Trophoblast cell (in vitro differentiated cells and primary cell): ENCODE data around the gene CEP131.

Experiments
- DNase-seq, 2 donors: peaks; one replicate each; pipeline ENCODE4 v3.0.0-alpha.2; 2016
- H2AFZ ChIP-seq: 2 replicates; pipeline ENCODE4 v1.6.1; 2013; ENCODE audit warnings: low read length, moderate library complexity, mild to moderate bottlenecking; ENCODE audit not compliant: insufficient read depth, poor library complexity
- H2AK5ac ChIP-seq: 2 replicates; pipeline ENCODE4 v1.6.1; 2013; ENCODE audit warnings: mild to moderate bottlenecking, low read length
- H2BK120ac ChIP-seq: 2 replicates; pipeline ENCODE4 v1.6.1; 2013; ENCODE audit warnings: low read length, mild to moderate bottlenecking, moderate library complexity; ENCODE audit not compliant: insufficient read depth, poor library complexity
- H2BK12ac ChIP-seq: 2 replicates; pipeline ENCODE4 v1.6.1; 2013; ENCODE audit warnings: mild to moderate bottlenecking, low read length, moderate library complexity
- H2BK5ac ChIP-seq: 2 replicates; pipeline ENCODE4 v1.6.1; 2013; ENCODE audit warnings: low read length, low read depth, moderate library complexity, mild to moderate bottlenecking; ENCODE audit not compliant: poor library complexity
- H3K14ac ChIP-seq: 2 replicates; pipeline ENCODE4 v1.6.1; 2013; ENCODE audit warnings: mild to moderate bottlenecking, low read length
- H3K18ac ChIP-seq: 2 replicates; pipeline ENCODE4 v1.6.1; 2013; ENCODE audit warnings: mild to moderate bottlenecking, low read length
- H3K23ac ChIP-seq: 2 replicates; pipeline ENCODE4 v1.6.1; 2013; ENCODE audit warnings: low read length
- H3K27ac ChIP-seq: 2 replicates; pipeline ENCODE4 v1.5.1; 2013; ENCODE audit warnings: low read depth, mild to moderate bottlenecking, inconsistent platforms, low read length, moderate library complexity
- H3K27me3 ChIP-seq: 2 replicates; pipeline ENCODE4 v1.6.1; 2013; ENCODE audit warnings: inconsistent platforms, mild to moderate bottlenecking, low read length, moderate library complexity; ENCODE audit not compliant: insufficient read depth
- H3K36me3 ChIP-seq, 2 experiments: 1 replicate in 1 of 2; 2 replicates in 1 of 2; pipeline ENCODE4 v1.6.1; 2013; ENCODE audit warnings: low read length in 2 of 2, mild to moderate bottlenecking in 2 of 2, moderate library complexity in 1 of 2; ENCODE audit not compliant: insufficient read depth in 2 of 2, control insufficient read depth in 1 of 2
- H3K4ac ChIP-seq: 2 replicates; pipeline ENCODE4 v1.6.1; 2013; ENCODE audit warnings: low read depth, mild to moderate bottlenecking, low read length, moderate library complexity
- H3K4me1 ChIP-seq, 2 experiments: 1 replicate in 1 of 2; 2 replicates in 1 of 2; pipeline ENCODE4 v1.6.1; 2013; ENCODE audit warnings: low read length in 2 of 2, mild to moderate bottlenecking in 2 of 2, moderate library complexity in 1 of 2; ENCODE audit not compliant: insufficient read depth in 2 of 2, control insufficient read depth in 1 of 2
- H3K4me2 ChIP-seq: 2 replicates; pipeline ENCODE4 v1.6.1; 2013; ENCODE audit warnings: inconsistent platforms, mild to moderate bottlenecking, low read length, moderate library complexity
- H3K4me3 ChIP-seq: 2 replicates; pipeline ENCODE4 v1.5.1; 2013; ENCODE audit warnings: mild to moderate bottlenecking, low read depth, low read length, inconsistent platforms
- H3K79me1 ChIP-seq: one replicate; pipeline ENCODE4 v1.6.1; 2013; ENCODE audit warnings: low read length
- H3K79me2 ChIP-seq: 2 replicates; pipeline ENCODE4 v1.6.1; 2013; ENCODE audit warnings: low read length, mild to moderate bottlenecking; ENCODE audit not compliant: control insufficient read depth, insufficient read depth, poor library complexity
- H3K9ac ChIP-seq: 2 replicates; pipeline ENCODE4 v1.6.1; 2013; ENCODE audit warnings: mild to moderate bottlenecking, low read length
- H3K9me3 ChIP-seq: 2 replicates; pipeline ENCODE4 v1.6.1; 2013; ENCODE audit warnings: low read depth, mild to moderate bottlenecking, control low read depth, inconsistent platforms, low read length; ENCODE audit not compliant: insufficient read depth
- H4K12ac ChIP-seq: 2 replicates; pipeline ENCODE4 v1.6.1; 2013; ENCODE audit warnings: low read depth, mild to moderate bottlenecking, low read length, moderate library complexity
- H4K8ac ChIP-seq: 2 replicates; pipeline ENCODE4 v1.6.1; 2013; ENCODE audit warnings: low read depth, mild to moderate bottlenecking, low read length, moderate library complexity
- H4K91ac ChIP-seq: one replicate; pipeline ENCODE4 v1.6.1; 2013; ENCODE audit warnings: low read depth, mild to moderate bottlenecking, low read length, moderate library complexity
- WGBS: extraction: QIAGEN DNeasy Blood & Tissue Kit; methylation state at CpG from one replicate; pipeline ENCODE4 v1.1.7; 2013; ENCODE audit warnings: missing lambda C conversion rate; ENCODE audit not compliant: insufficient read length, insufficient coverage; ENCODE audit errors: extremely low coverage; 5-methylcytosine and 5-hydroxymethylcytosine counted together

Gene CEP131

GRCh38 chr17:81206657-81207056, 16.1 kb downstream of the CEP131 start:
- Histone ChIP-seq H3K4ac (no peak overlapping the region), H2AK5ac (no peak overlapping the region), H4K12ac (no peak overlapping the region), H2BK120ac (no peak overlapping the region), H3K79me2 (no peaks in the 10 kb centered on the region), H3K4me3 (peak overlapping the region; percentile 5), H2AFZ (no peak overlapping the region), H3K9me3 (peaks cover 4% of the 10 kb centered on the region), H3K27ac (no peak overlapping the region), H3K23ac (no peak overlapping the region), H3K9ac (no peak overlapping the region), H3K18ac (no peak overlapping the region), H3K27me3 (no peaks in the 10 kb centered on the region), H3K14ac (no peak overlapping the region), H2BK5ac (no peak overlapping the region), H3K4me2 (no peak overlapping the region), H3K4me1 (no peaks in the 10 kb centered on the region), H4K91ac (no peak overlapping the region), H3K79me1 (no peaks in the 10 kb centered on the region), H2BK12ac (no peak overlapping the region), H3K36me3 (peaks cover 7 to 19% of the 10 kb centered on the region in 2 experiments), H4K8ac (no peak overlapping the region)
- no CpG with 5 or more reads among the region's 12 CpGs for WGBS
- no peak for DNase-seq

GRCh38 chr17:81206166-81206565, 16.6 kb downstream of the CEP131 start:
- no CpG with 5 or more reads among the region's 4 CpGs for WGBS
- no peaks in the 10 kb centered on the region for H3K79me2 ChIP-seq
- H3K9ac ChIP-seq, result no peak overlapping the region
- no peak overlapping the region for H2BK12ac ChIP-seq
- H2BK120ac ChIP-seq, result no peak overlapping the region
- no peak overlapping the region for H3K23ac ChIP-seq
- H2AFZ ChIP-seq, result no peak overlapping the region
- no peak for DNase-seq
- H3K14ac ChIP-seq, result no peak overlapping the region
- H4K12ac ChIP-seq, result no peak overlapping the region
- H3K18ac ChIP-seq, result no peak overlapping the region
- H3K27me3 ChIP-seq, result no peaks in the 10 kb centered on the region
- no peak overlapping the region for H3K27ac ChIP-seq
- no peak overlapping the region for H4K8ac ChIP-seq
- no peak overlapping the region for H2AK5ac ChIP-seq
- no peak overlapping the region for H3K4me2 ChIP-seq
- no peaks in the 10 kb centered on the region for H3K79me1 ChIP-seq
- peaks cover 4% of the 10 kb centered on the region for H3K9me3 ChIP-seq
- no peak overlapping the region for H4K91ac ChIP-seq
- no peak overlapping the region for H3K4me3 ChIP-seq
- peaks cover 7 to 19% of the 10 kb centered on the region in 2 experiments for H3K36me3 ChIP-seq
- no peaks in the 10 kb centered on the region for H3K4me1 ChIP-seq
- no peak overlapping the region for H3K4ac ChIP-seq
- no peak overlapping the region for H2BK5ac ChIP-seq

GRCh38 chr17:81204578-81204977, 18.2 kb downstream of the CEP131 start:
- Histone ChIP-seq H3K4ac (no peak overlapping the region), H3K14ac (no peak overlapping the region), H3K27me3 (no peaks in the 10 kb centered on the region), H3K4me3 (no peak overlapping the region), H3K79me1 (no peaks in the 10 kb centered on the region), H3K23ac (no peak overlapping the region), H3K4me2 (no peak overlapping the region), H3K36me3 (peaks cover 11 to 22% of the 10 kb centered on the region in 2 experiments), H4K8ac (no peak overlapping the region), H3K9ac (no peak overlapping the region), H3K27ac (no peak overlapping the region), H2BK120ac (no peak overlapping the region), H3K18ac (no peak overlapping the region), H3K79me2 (no peaks in the 10 kb centered on the region), H4K12ac (no peak overlapping the region), H2AK5ac (no peak overlapping the region), H2AFZ (no peak overlapping the region), H2BK12ac (no peak overlapping the region), H2BK5ac (no peak overlapping the region), H3K4me1 (no peaks in the 10 kb centered on the region), H3K9me3 (peaks cover 6% of the 10 kb centered on the region), H4K91ac (no peak overlapping the region)
- DNase-seq, result no peak
- no CpG with 5 or more reads among the region's 10 CpGs for WGBS

GRCh38 chr17:81203136-81203535, 19.6 kb downstream of the CEP131 start:
- Histone ChIP-seq H2AFZ (no peak overlapping the region), H4K91ac (no peak overlapping the region), H2BK120ac (no peak overlapping the region), H3K4me1 (no peaks in the 10 kb centered on the region), H3K14ac (no peak overlapping the region), H3K9me3 (peaks cover 8% of the 10 kb centered on the region), H3K23ac (no peak overlapping the region), H3K36me3 (peaks cover 22% of the 10 kb centered on the region in 2 experiments), H3K4me3 (no peak overlapping the region), H4K8ac (no peak overlapping the region), H3K4ac (no peak overlapping the region), H3K79me1 (no peaks in the 10 kb centered on the region), H4K12ac (no peak overlapping the region), H3K27me3 (no peaks in the 10 kb centered on the region), H2BK5ac (no peak overlapping the region), H2BK12ac (no peak overlapping the region), H3K27ac (no peak overlapping the region), H3K79me2 (no peaks in the 10 kb centered on the region), H3K9ac (no peak overlapping the region), H3K4me2 (no peak overlapping the region), H3K18ac (no peak overlapping the region), H2AK5ac (no peak overlapping the region)
- no CpG with 5 or more reads among the region's 20 CpGs for WGBS
- no peak for DNase-seq
